ENCODE measurements around the gene TXLNG. TPM values are rescaled to one million over a fixed set of nuclear protein-coding genes. Genes with fewer than 3 reads are reported as not detected.

The TXLNG gene
- total RNA-seq, 2 experiments from 2014 or later, result 17.3 to 21.4 TPM

GRCh38 chrX:16882169-16882568 is 95.9 kb downstream of the TXLNG start:
- Mint-ChIP-seq H3K9me3 (ENCODE audit: low read depth) (no peaks in the 10 kb centered on the region), H3K27ac (peak overlapping the region; percentile 31), H3K4me1 (no peaks in the 10 kb centered on the region), H3K4me3 (peak overlapping the region; percentile 69), H3K36me3 (ENCODE audit: low read depth) (no peaks in the 10 kb centered on the region), H3K27me3 (peaks cover 3% of the 10 kb centered on the region)
- intact Hi-C loops (cut with DNase I, micrococcal nuclease), result loop anchor here in 1 of 2 experiments (2.0 kb wide), 1 partner anchor 65 kb away; the partner anchor contains the start of gene REPS2
- ChIA-PET POLR2A (interaction anchor here (1.1 kb wide), 1 partner anchor 8 kb away, joined by 3 read pairs; no protein-coding TSS in a partner anchor), CTCF (interaction anchor here (0.6 to 4.4 kb wide), 15 partner anchors 9 to 664 kb away, joined by 3 to 38 read pairs (median 4); no protein-coding TSS in a partner anchor)
- ATAC-seq (peak; percentile 33), DNase-seq (peak; percentile 37)

DNA sequence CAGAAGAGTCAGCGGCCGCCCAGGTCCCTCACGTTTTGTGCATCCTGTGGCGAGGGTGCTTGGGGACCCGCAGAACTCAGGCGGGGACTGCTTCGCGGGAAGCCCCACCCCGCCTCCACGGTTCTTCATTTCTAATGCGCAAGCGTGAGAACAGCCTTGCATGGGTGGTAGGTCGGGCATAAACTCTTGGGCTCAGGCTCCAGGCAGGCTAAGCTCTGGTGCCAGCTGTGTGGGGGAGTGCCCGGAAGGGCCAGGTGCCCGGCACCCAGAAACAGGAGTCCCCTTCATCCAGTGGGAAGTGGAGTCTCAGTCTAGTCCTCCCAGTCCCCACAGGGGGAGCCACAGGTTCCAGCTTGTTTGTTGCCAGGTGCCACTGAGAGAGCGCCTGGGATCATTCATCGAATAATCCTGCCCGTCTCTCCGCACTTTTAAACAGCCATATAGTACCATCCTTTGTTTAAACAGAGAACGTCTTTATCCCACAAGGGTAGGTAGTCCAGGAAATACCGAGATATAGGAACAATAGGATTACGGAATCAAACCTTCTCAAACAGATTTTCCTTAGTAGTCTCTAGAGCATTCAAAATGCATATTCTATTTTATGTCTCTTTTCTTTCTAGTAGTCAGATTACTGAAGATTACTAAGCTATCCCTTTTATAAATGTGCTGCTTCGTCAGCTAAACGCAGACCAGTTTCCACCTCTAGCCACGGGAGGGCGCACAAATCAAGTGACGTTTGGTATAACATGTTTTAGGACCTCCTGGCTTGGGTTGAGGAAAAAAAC is 96.6 kb downstream of the TXLNG start:
- H3K4me3 Mint-ChIP-seq, result peak overlapping the region; percentile 69
- POLR2A ChIA-PET, result interaction anchor here (0.6 to 1.1 kb wide), 3 partner anchors 9 to 15 kb away, joined by 3 to 4 read pairs (median 3); no protein-coding TSS in a partner anchor
- ATAC-seq, result peak; percentile 83

GRCh38 chrX:16883487-16883804 is 97.2 kb downstream of the TXLNG start:
- no peak for ATAC-seq
- Mint-ChIP-seq H3K9me3 (ENCODE audit: low read depth) (no peaks in the 10 kb centered on the region), H3K27ac (no peak overlapping the region), H3K4me3 (no peak overlapping the region), H3K4me1 (peaks cover 3% of the 10 kb centered on the region), H3K27me3 (no peaks in the 10 kb centered on the region), H3K36me3 (ENCODE audit: low read depth) (no peaks in the 10 kb centered on the region)
- POLR2A ChIA-PET, result interaction anchor here (0.6 to 1.1 kb wide), 3 partner anchors 10 to 15 kb away, joined by 3 to 4 read pairs (median 3); no protein-coding TSS in a partner anchor
- CTCF ChIA-PET, result interaction anchor here (0.5 to 4.4 kb wide), 15 partner anchors 9 to 807 kb away, joined by 3 to 38 read pairs (median 4); partner anchors contain the start of gene REPS2
- intact Hi-C loops (cut with DNase I, micrococcal nuclease), result loop anchor here (1.0 to 2.0 kb wide), 3 partner anchors 13 to 163 kb away; partner anchors contain the start of genes RBBP7 (in 1 of the 2) and REPS2 (in 1 of the 2)
- no peak for DNase-seq

More for the DNA sequence above, 96.6 kb downstream of the TXLNG start:
- Mint-ChIP-seq H3K4me1 (no peaks in the 10 kb centered on the region), H3K36me3 (ENCODE audit: low read depth) (no peaks in the 10 kb centered on the region), H3K9me3 (ENCODE audit: low read depth) (no peaks in the 10 kb centered on the region), H3K27ac (peak overlapping the region; percentile 86), H3K27me3 (no peaks in the 10 kb centered on the region)
- intact Hi-C loops (cut with DNase I, micrococcal nuclease), result loop anchor here (1.0 to 2.0 kb wide), 3 partner anchors 13 to 163 kb away; partner anchors contain the start of genes RBBP7 (in 1 of the 2) and REPS2 (in 1 of the 2)
- CTCF ChIA-PET, result interaction anchor here (0.5 to 4.4 kb wide), 21 partner anchors 9 to 807 kb away, joined by 3 to 38 read pairs (median 4); partner anchors contain the start of gene REPS2
- peak; percentile 82 for DNase-seq

GRCh38 chrX:16885628-16886027 is 99.4 kb downstream of the TXLNG start:
- H3K9me3 Mint-ChIP-seq (ENCODE audit: low read depth), result no peaks in the 10 kb centered on the region
- POLR2A ChIA-PET, result no interaction called here
- H3K27me3 Mint-ChIP-seq, result peaks cover 2% of the 10 kb centered on the region
- no peak overlapping the region for H3K27ac Mint-ChIP-seq
- CTCF ChIA-PET, result interaction anchor here (0.6 to 2.0 kb wide), 4 partner anchors 10 to 542 kb away, joined by 3 to 5 read pairs (median 4); no protein-coding TSS in a partner anchor
- H3K36me3 Mint-ChIP-seq (ENCODE audit: low read depth), result no peaks in the 10 kb centered on the region
- peaks cover 16% of the 10 kb centered on the region for H3K4me1 Mint-ChIP-seq
- H3K4me3 Mint-ChIP-seq, result no peak overlapping the region
- no peak for ATAC-seq
- intact Hi-C loops (cut with DNase I, micrococcal nuclease), result no loop called here
- DNase-seq, result no peak

DNA sequence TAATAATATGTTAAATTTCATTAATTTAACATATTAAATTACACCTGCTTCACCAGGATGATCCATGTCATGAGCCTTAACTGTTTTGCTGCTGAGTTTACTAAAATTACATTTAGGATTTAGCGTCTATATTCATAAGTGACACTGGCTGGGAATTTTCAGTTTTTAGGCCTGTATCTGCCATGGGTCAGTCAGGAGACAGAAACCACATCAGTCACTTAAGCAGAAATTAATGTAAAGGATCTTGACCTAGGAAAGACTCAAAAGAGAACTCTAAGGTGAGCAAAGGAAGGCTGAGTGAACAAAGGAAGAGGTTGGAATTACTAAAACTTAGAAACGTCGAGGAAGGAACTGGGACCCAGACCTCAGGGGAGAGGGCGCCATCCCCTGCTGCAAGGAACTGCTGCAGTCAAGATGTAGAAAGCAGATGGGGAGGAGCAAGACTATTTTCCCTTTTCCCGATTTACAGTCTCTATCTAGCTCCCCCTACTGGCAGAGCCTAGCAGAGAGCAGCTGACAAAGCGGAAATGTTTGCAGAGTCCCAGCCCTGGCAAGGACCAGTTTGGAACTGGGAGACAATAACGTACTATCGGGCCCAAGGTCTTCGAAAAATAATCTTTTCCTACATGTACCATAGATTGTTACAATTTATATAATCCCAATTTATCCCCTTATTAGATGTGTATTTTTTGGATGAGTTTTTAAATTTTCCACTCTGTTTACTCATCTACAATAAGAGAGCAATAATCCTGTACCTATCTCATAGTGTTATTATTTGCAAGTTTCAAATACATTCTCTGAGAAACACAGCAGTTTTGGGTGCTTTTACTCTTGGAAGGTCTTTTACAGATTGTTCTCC is 106.5 kb downstream of the TXLNG start:
- Mint-ChIP-seq H3K27me3 (peaks cover 5% of the 10 kb centered on the region), H3K27ac (no peak overlapping the region), H3K4me3 (no peak overlapping the region), H3K36me3 (ENCODE audit: low read depth) (no peaks in the 10 kb centered on the region), H3K4me1 (peaks cover 20% of the 10 kb centered on the region), H3K9me3 (ENCODE audit: low read depth) (no peaks in the 10 kb centered on the region)
- POLR2A ChIA-PET, result no interaction called here
- intact Hi-C loops (cut with DNase I, micrococcal nuclease), result loop anchor here (1.0 to 2.0 kb wide), 2 partner anchors 66 kb away; no protein-coding TSS in a partner anchor
- ATAC-seq (peak; percentile 71), DNase-seq (peak; percentile 71)
- CTCF ChIA-PET, result interaction anchor here (0.6 to 2.1 kb wide), 6 partner anchors 10 to 153 kb away, joined by 3 to 25 read pairs (median 4); no protein-coding TSS in a partner anchor

Other genes starting within 250 kb of the TXLNG start
- not detected for gene S100G, start 136.3 kb upstream of the TXLNG start, total RNA-seq
- gene CTPS2, start 73.8 kb upstream of the TXLNG start, total RNA-seq, result 1 to 10 TPM; 6.8 to 7.2 TPM
- gene SYAP1, start 66.9 kb upstream of the TXLNG start, total RNA-seq, result 10 to 100 TPM; 22.8 to 31.4 TPM
- gene RBBP7, start 83.9 kb downstream of the TXLNG start, total RNA-seq, result 100 to 1,000 TPM; 198 to 238 TPM
- not detected for gene REPS2, start 160.2 kb downstream of the TXLNG start, total RNA-seq

Measured in activated CD4-positive, alpha-beta T cell treated with anti-CD3 and anti-CD28 coated beads for 36 hours (primary cell).